ENCODE results near the gene THAP9.

GRCh38 chr4:82919386-82919785 is 18.9 kb downstream of the THAP9 start:
- TF ChIP-seq CTCF (IDR thresholded peaks at IDR 0.05; ENCODE audit: insufficient read depth, low read length, poor library complexity, severe bottlenecking) (no peak), EZH2phosphoT487 (conservative IDR thresholded peaks at IDR 0.05; ENCODE audit: low read length) (no peak)

Measured in SU-DHL-6 (cell line).